ENCODE data around the gene FAM89B.

DNA sequence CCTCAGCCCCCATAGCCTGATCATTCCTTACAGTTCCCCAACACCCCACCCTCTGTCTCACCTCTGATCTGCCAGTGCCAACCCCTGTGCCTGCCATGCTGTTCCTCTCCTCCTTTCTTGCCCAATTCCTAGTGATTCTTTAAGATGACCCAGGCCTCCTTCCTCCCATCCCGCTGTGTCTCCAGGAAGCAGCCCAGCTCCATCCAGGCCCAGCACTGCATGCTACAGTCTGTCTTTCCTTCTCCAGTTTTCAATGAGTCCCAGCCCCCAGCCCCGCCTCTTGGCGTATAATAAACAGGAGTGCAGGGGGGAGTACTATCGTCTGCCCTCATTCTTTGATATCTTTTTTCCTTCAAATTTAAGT, 26.5 kb upstream of the FAM89B start:
- TF ChIP-seq, protein P1, sequence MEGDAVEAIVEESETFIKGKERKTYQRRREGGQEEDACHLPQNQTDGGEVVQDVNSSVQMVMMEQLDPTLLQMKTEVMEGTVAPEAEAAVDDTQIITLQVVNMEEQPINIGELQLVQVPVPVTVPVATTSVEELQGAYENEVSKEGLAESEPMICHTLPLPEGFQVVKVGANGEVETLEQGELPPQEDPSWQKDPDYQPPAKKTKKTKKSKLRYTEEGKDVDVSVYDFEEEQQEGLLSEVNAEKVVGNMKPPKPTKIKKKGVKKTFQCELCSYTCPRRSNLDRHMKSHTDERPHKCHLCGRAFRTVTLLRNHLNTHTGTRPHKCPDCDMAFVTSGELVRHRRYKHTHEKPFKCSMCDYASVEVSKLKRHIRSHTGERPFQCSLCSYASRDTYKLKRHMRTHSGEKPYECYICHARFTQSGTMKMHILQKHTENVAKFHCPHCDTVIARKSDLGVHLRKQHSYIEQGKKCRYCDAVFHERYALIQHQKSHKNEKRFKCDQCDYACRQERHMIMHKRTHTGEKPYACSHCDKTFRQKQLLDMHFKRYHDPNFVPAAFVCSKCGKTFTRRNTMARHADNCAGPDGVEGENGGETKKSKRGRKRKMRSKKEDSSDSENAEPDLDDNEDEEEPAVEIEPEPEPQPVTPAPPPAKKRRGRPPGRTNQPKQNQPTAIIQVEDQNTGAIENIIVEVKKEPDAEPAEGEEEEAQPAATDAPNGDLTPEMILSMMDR (IDR thresholded peaks at IDR 0.05; ENCODE audit: extremely low read depth in 1 of 2, insufficient read depth in 1 of 2, low read depth in 1 of 2, low read length in 2 of 2): no peak
- no peak for TF ChIP-seq EZH2 (IDR thresholded peaks at IDR 0.05; ENCODE audit: borderline replicate concordance, low read depth, low read length, severe bottlenecking)
- TF ChIP-seq POLR2A (IDR thresholded peaks at IDR 0.05; ENCODE audit: low read depth, low read length): no peak
- TF ChIP-seq POLR2AphosphoS5 (IDR thresholded peaks at IDR 0.05; ENCODE audit: insufficient read depth, low read depth, low read length): no peak
- no peak for TF ChIP-seq JUN (IDR thresholded peaks at IDR 0.05; ENCODE audit: borderline replicate concordance, insufficient read depth, insufficient read length, low read depth)
- no peak for TF ChIP-seq GATA2 (IDR thresholded peaks at IDR 0.05; ENCODE audit: insufficient read depth, insufficient read length, low read depth, low read length)
- no peak for TF ChIP-seq FOS (IDR thresholded peaks at IDR 0.05; ENCODE audit: borderline replicate concordance, insufficient read depth, low read length)

All from endothelial cell of umbilical vein (primary cell).